ENCODE data around the gene TNFSF10. TPM values are rescaled to one million over a fixed set of nuclear protein-coding genes. Genes with fewer than 3 reads are reported as not detected.
"Not testable (repeated sequence)": the region's sequence is repeated elsewhere in the genome, so short reads cannot be mapped to it uniquely, and the experiment has no call there.

Gene TNFSF10
- polyA plus RNA-seq, 1 donor from 2014 or later, result not detected

DNA sequence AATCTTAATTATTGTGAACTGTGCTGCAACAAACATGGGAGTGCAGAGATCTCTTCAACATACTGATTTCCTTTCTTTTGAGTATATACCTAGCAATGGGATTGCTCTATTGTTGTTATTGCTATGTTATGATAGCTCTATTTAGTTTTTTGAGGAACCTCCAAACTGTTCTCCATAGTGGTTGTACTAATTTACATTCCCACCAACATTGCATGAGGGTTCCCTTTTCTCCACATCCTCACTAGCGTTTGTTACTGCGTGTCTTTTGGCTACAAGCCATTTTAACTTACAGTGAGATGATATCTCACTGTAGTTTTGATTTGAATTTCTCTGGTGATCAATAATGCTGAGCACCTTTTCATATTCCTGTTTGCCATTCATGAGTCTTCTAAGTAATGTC lies 45.5 kb upstream of the TNFSF10 start:
- Histone ChIP-seq H4K20me1 (ENCODE audit: insufficient read depth) (no peaks in the 10 kb centered on the region), H3K4me3 (ENCODE audit: low read length) (no peak overlapping the region), H3K4me2 (ENCODE audit: low read length) (no peak overlapping the region), H3K9me2 (ENCODE audit: insufficient read depth, low read length) (no peaks in the 10 kb centered on the region), H3K9me3 (ENCODE audit: low read length) (no peaks in the 10 kb centered on the region), H3K27ac (ENCODE audit: low read length) (no peak overlapping the region), H2AFZ (ENCODE audit: low read depth, low read length) (no peak overlapping the region), H3F3A (ENCODE audit: insufficient read depth, low read length, poor library complexity, severe bottlenecking) (no peaks in the 10 kb centered on the region), H3K79me2 (replicated peaks; ENCODE audit: insufficient read depth, low read length) (no peaks in the 10 kb centered on the region), H3K9ac (ENCODE audit: low read length) (no peak overlapping the region), H3K27me3 (ENCODE audit: insufficient read depth, low read depth, low read length) (no peaks in the 10 kb centered on the region), H3K36me3 (ENCODE audit: insufficient read depth, low read length) (no peaks in the 10 kb centered on the region)
- TF ChIP-seq, protein P1, sequence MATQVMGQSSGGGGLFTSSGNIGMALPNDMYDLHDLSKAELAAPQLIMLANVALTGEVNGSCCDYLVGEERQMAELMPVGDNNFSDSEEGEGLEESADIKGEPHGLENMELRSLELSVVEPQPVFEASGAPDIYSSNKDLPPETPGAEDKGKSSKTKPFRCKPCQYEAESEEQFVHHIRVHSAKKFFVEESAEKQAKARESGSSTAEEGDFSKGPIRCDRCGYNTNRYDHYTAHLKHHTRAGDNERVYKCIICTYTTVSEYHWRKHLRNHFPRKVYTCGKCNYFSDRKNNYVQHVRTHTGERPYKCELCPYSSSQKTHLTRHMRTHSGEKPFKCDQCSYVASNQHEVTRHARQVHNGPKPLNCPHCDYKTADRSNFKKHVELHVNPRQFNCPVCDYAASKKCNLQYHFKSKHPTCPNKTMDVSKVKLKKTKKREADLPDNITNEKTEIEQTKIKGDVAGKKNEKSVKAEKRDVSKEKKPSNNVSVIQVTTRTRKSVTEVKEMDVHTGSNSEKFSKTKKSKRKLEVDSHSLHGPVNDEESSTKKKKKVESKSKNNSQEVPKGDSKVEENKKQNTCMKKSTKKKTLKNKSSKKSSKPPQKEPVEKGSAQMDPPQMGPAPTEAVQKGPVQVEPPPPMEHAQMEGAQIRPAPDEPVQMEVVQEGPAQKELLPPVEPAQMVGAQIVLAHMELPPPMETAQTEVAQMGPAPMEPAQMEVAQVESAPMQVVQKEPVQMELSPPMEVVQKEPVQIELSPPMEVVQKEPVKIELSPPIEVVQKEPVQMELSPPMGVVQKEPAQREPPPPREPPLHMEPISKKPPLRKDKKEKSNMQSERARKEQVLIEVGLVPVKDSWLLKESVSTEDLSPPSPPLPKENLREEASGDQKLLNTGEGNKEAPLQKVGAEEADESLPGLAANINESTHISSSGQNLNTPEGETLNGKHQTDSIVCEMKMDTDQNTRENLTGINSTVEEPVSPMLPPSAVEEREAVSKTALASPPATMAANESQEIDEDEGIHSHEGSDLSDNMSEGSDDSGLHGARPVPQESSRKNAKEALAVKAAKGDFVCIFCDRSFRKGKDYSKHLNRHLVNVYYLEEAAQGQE (IDR thresholded peaks at IDR 0.05; ENCODE audit: borderline replicate concordance), result no peak
- no peak for TF ChIP-seq EP300 (conservative IDR thresholded peaks at IDR 0.05; ENCODE audit: poor library complexity, severe bottlenecking)
- no peak for TF ChIP-seq TAF1 (IDR thresholded peaks at IDR 0.05; ENCODE audit: low read depth)
- no peak for TF ChIP-seq MXI1 (conservative IDR thresholded peaks at IDR 0.05; ENCODE audit: poor library complexity, severe bottlenecking)
- TF ChIP-seq, protein P2, sequence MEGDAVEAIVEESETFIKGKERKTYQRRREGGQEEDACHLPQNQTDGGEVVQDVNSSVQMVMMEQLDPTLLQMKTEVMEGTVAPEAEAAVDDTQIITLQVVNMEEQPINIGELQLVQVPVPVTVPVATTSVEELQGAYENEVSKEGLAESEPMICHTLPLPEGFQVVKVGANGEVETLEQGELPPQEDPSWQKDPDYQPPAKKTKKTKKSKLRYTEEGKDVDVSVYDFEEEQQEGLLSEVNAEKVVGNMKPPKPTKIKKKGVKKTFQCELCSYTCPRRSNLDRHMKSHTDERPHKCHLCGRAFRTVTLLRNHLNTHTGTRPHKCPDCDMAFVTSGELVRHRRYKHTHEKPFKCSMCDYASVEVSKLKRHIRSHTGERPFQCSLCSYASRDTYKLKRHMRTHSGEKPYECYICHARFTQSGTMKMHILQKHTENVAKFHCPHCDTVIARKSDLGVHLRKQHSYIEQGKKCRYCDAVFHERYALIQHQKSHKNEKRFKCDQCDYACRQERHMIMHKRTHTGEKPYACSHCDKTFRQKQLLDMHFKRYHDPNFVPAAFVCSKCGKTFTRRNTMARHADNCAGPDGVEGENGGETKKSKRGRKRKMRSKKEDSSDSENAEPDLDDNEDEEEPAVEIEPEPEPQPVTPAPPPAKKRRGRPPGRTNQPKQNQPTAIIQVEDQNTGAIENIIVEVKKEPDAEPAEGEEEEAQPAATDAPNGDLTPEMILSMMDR (IDR thresholded peaks at IDR 0.05; ENCODE audit: poor library complexity, severe bottlenecking), result no peak
- TF ChIP-seq POLR2AphosphoS5 (IDR thresholded peaks at IDR 0.05), result no peak
- TF ChIP-seq RAD21 (conservative IDR thresholded peaks at IDR 0.05), result no peak
- no peak for TF ChIP-seq SMC3 (conservative IDR thresholded peaks at IDR 0.05; ENCODE audit: poor library complexity)
- no peak for TF ChIP-seq EZH2 (IDR thresholded peaks at IDR 0.05; ENCODE audit: borderline replicate concordance, insufficient read depth, low read length, poor library complexity, severe bottlenecking)

DNA sequence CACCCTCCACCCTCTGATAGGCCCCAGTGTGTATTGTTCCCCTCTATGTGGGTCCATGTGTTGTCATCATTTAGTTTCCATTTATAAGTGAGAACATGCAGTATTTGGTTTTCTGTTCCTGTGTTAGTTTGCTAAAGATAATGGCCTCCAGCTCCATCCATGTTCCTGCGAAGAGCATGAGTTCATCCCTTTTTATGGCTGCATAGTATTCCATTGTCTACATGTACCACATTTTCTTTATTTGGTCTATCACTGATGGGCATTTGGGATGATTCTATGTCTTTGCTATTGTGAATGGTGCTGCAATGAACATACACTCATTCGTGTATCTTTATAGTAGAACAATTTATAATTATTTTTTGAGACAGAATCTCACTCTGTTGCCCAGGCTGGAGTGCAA lies 43.6 kb upstream of the TNFSF10 start:
- H3K9me2 ChIP-seq (ENCODE audit: insufficient read depth, low read length); H3K9ac ChIP-seq (ENCODE audit: low read length); H3K36me3 ChIP-seq (ENCODE audit: insufficient read depth, low read length); H3K27ac ChIP-seq (ENCODE audit: low read length); H3F3A ChIP-seq (ENCODE audit: insufficient read depth, low read length, poor library complexity, severe bottlenecking); H3K27me3 ChIP-seq (ENCODE audit: insufficient read depth, low read depth, low read length); H3K9me3 ChIP-seq (ENCODE audit: low read length); H3K4me3 ChIP-seq (ENCODE audit: low read length); H3K79me2 ChIP-seq (replicated peaks; ENCODE audit: insufficient read depth, low read length); H3K4me2 ChIP-seq (ENCODE audit: low read length); H4K20me1 ChIP-seq (ENCODE audit: insufficient read depth); H2AFZ ChIP-seq (ENCODE audit: low read depth, low read length): not testable (repeated sequence)

DNA sequence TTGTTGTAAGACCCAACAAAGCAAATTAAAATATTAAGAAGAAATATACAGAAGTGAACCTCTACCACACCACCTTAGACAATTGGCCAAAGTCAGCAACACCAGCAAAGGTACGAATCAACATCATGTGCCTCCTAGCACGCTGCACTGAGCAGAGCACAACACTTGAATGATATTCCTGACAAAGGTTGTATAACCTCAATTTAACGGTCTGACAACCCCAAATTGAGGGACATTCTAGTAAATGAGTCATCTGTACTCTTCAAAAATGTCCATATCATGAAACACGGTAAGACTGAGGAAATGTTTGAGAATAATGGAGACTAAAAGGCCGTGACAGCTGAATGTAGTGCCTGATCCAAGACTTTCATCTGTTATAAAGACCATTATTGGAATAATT lies 41.3 kb upstream of the TNFSF10 start:
- Histone ChIP-seq H3K4me2 (ENCODE audit: low read length) (no peak overlapping the region), H3K9me2 (ENCODE audit: insufficient read depth, low read length) (no peaks in the 10 kb centered on the region), H3K9me3 (ENCODE audit: low read length) (no peaks in the 10 kb centered on the region), H3K27ac (ENCODE audit: low read length) (no peak overlapping the region), H3F3A (ENCODE audit: insufficient read depth, low read length, poor library complexity, severe bottlenecking) (no peaks in the 10 kb centered on the region), H3K79me2 (replicated peaks; ENCODE audit: insufficient read depth, low read length) (no peaks in the 10 kb centered on the region), H3K9ac (ENCODE audit: low read length) (no peak overlapping the region), H3K36me3 (ENCODE audit: insufficient read depth, low read length) (no peaks in the 10 kb centered on the region), H4K20me1 (ENCODE audit: insufficient read depth) (no peaks in the 10 kb centered on the region), H3K4me3 (ENCODE audit: low read length) (no peak overlapping the region), H3K27me3 (ENCODE audit: insufficient read depth, low read depth, low read length) (no peaks in the 10 kb centered on the region), H2AFZ (ENCODE audit: low read depth, low read length) (no peak overlapping the region)
- TF ChIP-seq EP300 (conservative IDR thresholded peaks at IDR 0.05; ENCODE audit: poor library complexity, severe bottlenecking) (no peak), RAD21 (conservative IDR thresholded peaks at IDR 0.05) (no peak), EZH2 (IDR thresholded peaks at IDR 0.05; ENCODE audit: borderline replicate concordance, insufficient read depth, low read length, poor library complexity, severe bottlenecking) (no peak), MXI1 (conservative IDR thresholded peaks at IDR 0.05; ENCODE audit: poor library complexity, severe bottlenecking) (no peak), SMC3 (conservative IDR thresholded peaks at IDR 0.05; ENCODE audit: poor library complexity) (no peak), TAF1 (IDR thresholded peaks at IDR 0.05; ENCODE audit: low read depth) (no peak), POLR2AphosphoS5 (IDR thresholded peaks at IDR 0.05) (no peak)
- TF ChIP-seq, protein P2 (IDR thresholded peaks at IDR 0.05; ENCODE audit: poor library complexity, severe bottlenecking), result no peak
- TF ChIP-seq, protein P1 (IDR thresholded peaks at IDR 0.05; ENCODE audit: borderline replicate concordance), result no peak

Measured in neural cell (in vitro differentiated cells).